Thyroid gland (tissue), 4 donors: ENCODE measurements around the gene FKBP6.

Experiments used
- POLR2A ChIP-seq, 2 donors: fragments of 450-650 bp; IDR thresholded peaks; one replicate each; pipeline ENCODE4 v1.6.1; 2017; ENCODE audit warnings: antibody characterized with exemption in 2 of 2, mild to moderate bottlenecking in 2 of 2, moderate library complexity in 1 of 2
- TF ChIP-seq, protein P1 (sequence below), 6 experiments: fragments of 200-600 bp in 3 of 6; fragments of 450-650 bp in 3 of 6; sonication (generic) in 3 of 6; IDR thresholded peaks; one replicate each; pipeline ENCODE4 v1.5.1; 2016 to 2019; ENCODE audit warnings: antibody characterized with exemption in 6 of 6, mild to moderate bottlenecking in 2 of 6, inconsistent platforms in 1 of 6, moderate library complexity in 1 of 6

DNA sequence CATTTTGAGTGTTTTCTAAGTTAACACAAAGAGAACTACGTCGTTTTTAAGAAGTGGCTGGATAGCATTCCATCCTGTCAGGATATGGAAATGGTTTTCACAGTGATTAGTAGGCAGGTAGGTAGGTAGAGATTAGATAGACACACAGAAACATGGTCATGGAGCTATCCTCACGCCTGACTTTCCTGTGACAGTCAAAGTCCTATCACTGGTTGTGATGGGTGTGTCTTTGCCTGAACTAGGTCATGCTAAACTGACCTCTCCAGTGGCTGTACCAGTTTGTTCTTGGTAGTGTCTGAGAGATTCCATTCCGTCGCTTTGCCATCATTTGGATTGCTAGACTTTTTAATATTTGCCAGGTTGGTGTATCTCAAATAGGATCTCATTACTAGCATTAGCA is 28.2 kb downstream of the FKBP6 start:
- TF ChIP-seq POLR2A (IDR thresholded peaks at IDR 0.05) = no peak
- TF ChIP-seq, protein P1, sequence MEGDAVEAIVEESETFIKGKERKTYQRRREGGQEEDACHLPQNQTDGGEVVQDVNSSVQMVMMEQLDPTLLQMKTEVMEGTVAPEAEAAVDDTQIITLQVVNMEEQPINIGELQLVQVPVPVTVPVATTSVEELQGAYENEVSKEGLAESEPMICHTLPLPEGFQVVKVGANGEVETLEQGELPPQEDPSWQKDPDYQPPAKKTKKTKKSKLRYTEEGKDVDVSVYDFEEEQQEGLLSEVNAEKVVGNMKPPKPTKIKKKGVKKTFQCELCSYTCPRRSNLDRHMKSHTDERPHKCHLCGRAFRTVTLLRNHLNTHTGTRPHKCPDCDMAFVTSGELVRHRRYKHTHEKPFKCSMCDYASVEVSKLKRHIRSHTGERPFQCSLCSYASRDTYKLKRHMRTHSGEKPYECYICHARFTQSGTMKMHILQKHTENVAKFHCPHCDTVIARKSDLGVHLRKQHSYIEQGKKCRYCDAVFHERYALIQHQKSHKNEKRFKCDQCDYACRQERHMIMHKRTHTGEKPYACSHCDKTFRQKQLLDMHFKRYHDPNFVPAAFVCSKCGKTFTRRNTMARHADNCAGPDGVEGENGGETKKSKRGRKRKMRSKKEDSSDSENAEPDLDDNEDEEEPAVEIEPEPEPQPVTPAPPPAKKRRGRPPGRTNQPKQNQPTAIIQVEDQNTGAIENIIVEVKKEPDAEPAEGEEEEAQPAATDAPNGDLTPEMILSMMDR (IDR thresholded peaks at IDR 0.05) = no peak
